HFF-Myc (cell line): ENCODE data around the gene SMO.

Experiments
- DNase-seq: peaks from one replicate; pipeline ENCODE4 v3.0.0-alpha.2; 2011; ENCODE audit warnings: low read depth; ENCODE audit errors: extremely low read depth
- H3K4me3 ChIP-seq: replicated peaks from 2 replicates; pipeline ENCODE4 v1.5.1; 2011; ENCODE audit warnings: low read depth, mild to moderate bottlenecking, control low read depth, low read length
- CTCF ChIP-seq: IDR thresholded peaks from 2 replicates; pipeline ENCODE4 v1.5.1; 2012; ENCODE audit warnings: mild to moderate bottlenecking, low read depth, low read length, control low read depth; ENCODE audit errors: missing control alignments

SMO gene

GRCh38 chr7:129258649-129259389 is 70.4 kb downstream of the SMO start:
- no peak overlapping the region for H3K4me3 ChIP-seq
- no peak for TF ChIP-seq CTCF
- DNase-seq, result no peak

- no peak for TF ChIP-seq CTCF
- H3K4me3 ChIP-seq, result no peak overlapping the region
- DNase-seq, result no peak
Observed at GRCh38 chr7:129262324-129262723, 73.9 kb downstream of the SMO start.
